ENCODE measurements around the gene PAK6.

- TF ChIP-seq EZH2 (IDR thresholded peaks at IDR 0.05; ENCODE audit: low read length, unreplicated experiment) (no peak), CTCF (conservative IDR thresholded peaks at IDR 0.05; ENCODE audit: low read depth, low read length) (0 out of 2 replicates have a peak, but pooled peaks have one; percentile 21)
These were observed 13.7 kb downstream of the PAK6 start for GRCh38 chr15:40252438-40253166.
